Heart left ventricle (tissue), 16 donors: ENCODE measurements around the gene KRT74. TPM values are rescaled to one million over a fixed set of nuclear protein-coding genes. Genes with fewer than 3 reads are reported as not detected.

Experiments used
- ATAC-seq, 4 donors: fragments of 200-7000 bp; cut with Tn5 transposase; one replicate each; pipeline ENCODE4 v1.9.1; 2020 to 2022; ENCODE audit warnings: moderate library complexity in 4 of 4, mild to moderate bottlenecking in 3 of 4, moderate number of reproducible peaks in 1 of 4
- DNase-seq, 5 donors: peaks; one replicate each; pipeline ENCODE4 v3.0.0-alpha.2; 2020
- H3K27ac ChIP-seq, 12 donors: fragments of 200-600 bp; sonication (generic) in 4 of 12; one replicate each; pipeline versions ENCODE4 v1.5.0 to v1.8.0; 2016 to 2022; ENCODE audit warnings: mild to moderate bottlenecking in 2 of 12
- H3K27me3 ChIP-seq, 9 donors: fragments of 200-600 bp; sonication (generic) in 2 of 9; one replicate each; pipeline versions ENCODE4 v1.5.1 to v1.8.0; 2016 to 2022; ENCODE audit warnings: mild to moderate bottlenecking in 3 of 9
- H3K36me3 ChIP-seq, 9 donors: fragments of 200-600 bp; sonication (generic) in 2 of 9; one replicate each; pipeline versions ENCODE4 v1.5.0 to v1.8.0; 2018 to 2022; ENCODE audit warnings: mild to moderate bottlenecking in 2 of 9
- H3K4me1 ChIP-seq, 12 donors: fragments of 200-600 bp; sonication (generic) in 4 of 12; one replicate each; pipeline versions ENCODE4 v1.5.0 to v1.8.0; 2016 to 2022; ENCODE audit warnings: mild to moderate bottlenecking in 3 of 12
- H3K4me3 ChIP-seq, 12 donors: fragments of 200-600 bp; sonication (generic) in 4 of 12; one replicate each; pipeline versions ENCODE4 v1.5.0 to v1.8.0; 2017 to 2022; ENCODE audit warnings: mild to moderate bottlenecking in 9 of 12, moderate library complexity in 4 of 12
- H3K9me3 ChIP-seq, 12 donors: fragments of 200-600 bp; sonication (generic) in 4 of 12; one replicate each; pipeline versions ENCODE4 v1.5.0 to v1.8.0; 2016 to 2022; ENCODE audit warnings: mild to moderate bottlenecking in 1 of 12
- CTCF ChIP-seq, 12 donors: fragments of 200-600 bp; sonication (generic) in 4 of 12; IDR thresholded peaks; one replicate each; pipeline versions ENCODE4 v1.5.0 to v1.8.0; 2018 to 2022; ENCODE audit warnings: antibody characterized with exemption in 12 of 12, mild to moderate bottlenecking in 5 of 12
- POLR2A ChIP-seq, 2 donors: fragments of 450-650 bp; IDR thresholded peaks; one replicate each; pipeline ENCODE4 v1.6.1; 2017; ENCODE audit warnings: antibody characterized with exemption in 2 of 2, mild to moderate bottlenecking in 2 of 2, moderate library complexity in 2 of 2
- WGBS, 4 donors: extraction: QIAGEN DNeasy Blood & Tissue Kit in 2 of 4; methylation state at CpG; one replicate each; pipeline versions ENCODE4 v1.1.5 to v1.1.7; 2013 to 2018; 5-methylcytosine and 5-hydroxymethylcytosine counted together
- intact Hi-C, 10 donors: fragments of 100-400 bp; cut with DNase I; formaldehyde crosslinking; loops; one replicate each; pipeline versions ENCODE4 v1.11.1 to v1.14.2; 2022
- polyA plus RNA-seq, 2 donors: library from polyadenylated mRNA; stranded (reverse); fragments of 200-250 nt; gene quantifications; one replicate each; pipeline ENCODE4 v1.2.3, GENCODE V29; 2013
- total RNA-seq, 9 donors: library from RNA; depleted of rRNA in 2 of 9; stranded (reverse); fragments of >200 nt in 2 of 9; fragmentation: NEBNext Ultra II Directional in 3 of 9; extraction: Animal tissue kit (Norgen Biotek cat#: 25700) in 3 of 9; gene quantifications; one replicate each; pipeline versions ENCODE4 v1.1.0 to v1.2.4, GENCODE V29; 2016 to 2023
- donor health status: ischemic (EF 13 %, LVEDD 7.1; RV severe dilation, severe dysfunction).
- donor health status: healthy with polysubstance abuse.
- donor health status: DM: no; HTN: yes; CAD: no.
- donor health status: DM: no; HTN: no; CAD: no.
- donor health status: ischemic (EF 25% LVEDD 6.9; RV normal size, moderate dysfunction).
- donor health status: ischemic (EF 25% LVEDD 5.7; RV mildly dilated, moderate dysfunction).
- donor health status: healthy.
- donor health status: DM: yes; HTN: yes; CAD: no.
- donor health status: ischemic (EF 35%, LVEDD 5.7; RV mildly dilated, moderate dysfunction).
- donor health status: nonischemic (EF 11% LVEDD 7.7; RV severe dilation, severe dysfunction).
- donor health status: DM: yes; HTN: yes; CAD: no.
- donor health status: PGD.
- donor health status: ischemic (EF 29% LVEDD 5.4; RV normal size, mild dysfunction).
- donor health status: nonischemic (EF 23%, LVEDD 6.1; RV moderate dilation, normal function).

Gene KRT74
- total and polyA plus RNA-seq, 11 donors = not detected

GRCh38 chr12:52555577-52555976 lies 18.1 kb downstream of the KRT74 start:
- Histone ChIP-seq H3K9me3 (no peaks in the 10 kb centered on the region), H3K36me3 (no peaks in the 10 kb centered on the region), H3K4me3 (no peak overlapping the region), H3K27ac (no peak overlapping the region), H3K27me3 (peaks cover 0 to 12% (median 0%) of the 10 kb centered on the region in 9 donors), H3K4me1 (peaks cover 0 to 14% (median 9%) of the 10 kb centered on the region in 12 donors)
- TF ChIP-seq CTCF (IDR thresholded peaks at IDR 0.05) (no peak), POLR2A (IDR thresholded peaks at IDR 0.05) (no peak)
- DNase-seq = no peak
- intact Hi-C loops = no loop called here
- 72 to 82% (median 78%) methylated on average over 6 of the region's 6 CpGs for WGBS, 4 donors
- ATAC-seq = no peak

DNA sequence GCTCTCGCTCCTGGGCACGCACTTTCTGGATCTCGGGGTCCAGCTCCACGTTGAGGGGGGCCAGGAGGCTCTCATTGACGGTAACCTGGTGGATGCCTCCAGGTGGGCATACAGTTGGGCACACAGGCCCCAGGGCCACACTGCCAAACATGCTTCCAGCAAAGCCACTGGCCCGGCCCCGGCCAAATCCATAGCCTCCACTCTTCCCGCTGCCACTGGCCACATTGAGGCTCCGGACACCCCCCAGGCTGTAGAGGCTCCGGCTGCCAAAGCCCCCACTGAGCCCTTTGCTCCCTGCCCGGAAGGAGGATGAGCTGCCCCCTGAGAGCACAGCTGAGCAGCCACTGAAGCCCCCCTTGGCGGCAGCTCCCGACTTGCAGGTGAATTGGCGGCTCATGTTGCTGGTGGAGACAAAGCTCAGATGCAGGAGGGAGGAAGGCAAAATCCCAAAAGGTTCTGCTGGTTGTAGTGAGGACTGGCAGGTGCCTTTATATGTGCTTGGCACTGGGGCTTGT lies 20.9 kb downstream of the KRT74 start, which contains the start of gene KRT71:
TSS of gene KRT71 (minus strand) at position 465 of the 515 bp plus-strand sequence. CDS start at position 397, 68 bp downstream.
- no peaks in the 10 kb centered on the region for H3K36me3 ChIP-seq
- H3K27me3 ChIP-seq = peaks cover 0 to 6% (median 0%) of the 10 kb centered on the region in 9 donors
- no peak within 1 kb of the TSS for H3K4me3 ChIP-seq
- H3K4me1 ChIP-seq = peaks cover 0 to 14% (median 9%) of the 10 kb centered on the region in 12 donors
- no peak within 1 kb of the TSS for H3K27ac ChIP-seq
- H3K9me3 ChIP-seq = no peaks in the 10 kb centered on the region
- DNase-seq (no peak), ATAC-seq (no peak)
- TF ChIP-seq POLR2A (IDR thresholded peaks at IDR 0.05) (no peak), CTCF (IDR thresholded peaks at IDR 0.05) (no peak)
- intact Hi-C loops = no loop called here
- 87 to 98% (median 91%) methylated on average over 14 of the region's 14 CpGs for WGBS, 4 donors

DNA sequence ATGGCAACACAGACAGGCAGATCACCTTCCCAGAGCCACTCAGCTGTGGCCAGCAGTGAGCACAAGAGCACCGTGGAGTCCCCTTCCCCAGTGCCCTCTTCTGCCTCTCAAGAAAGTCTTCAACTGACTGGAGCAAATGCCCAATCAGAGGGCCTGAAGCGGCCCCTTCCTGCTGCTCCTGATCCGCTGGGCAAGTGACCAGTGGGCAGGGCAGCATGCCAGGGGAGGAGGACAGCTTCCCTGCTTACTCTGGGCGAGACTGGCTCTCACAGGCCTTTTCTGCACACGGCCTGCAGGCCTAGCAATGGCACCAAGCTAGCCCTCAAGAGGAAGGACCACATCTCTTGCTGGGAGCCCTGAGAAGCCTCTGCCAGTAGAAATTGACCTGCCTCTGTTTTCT lies 21.6 kb downstream of the KRT74 start:
- TF ChIP-seq CTCF (IDR thresholded peaks at IDR 0.05) (no peak), POLR2A (IDR thresholded peaks at IDR 0.05) (no peak)
- H3K27ac ChIP-seq = no peak overlapping the region
- H3K27me3 ChIP-seq = peaks cover 0 to 2% (median 0%) of the 10 kb centered on the region in 9 donors
- no peak overlapping the region for H3K4me3 ChIP-seq
- H3K36me3 ChIP-seq = no peaks in the 10 kb centered on the region
- ATAC-seq (no peak), DNase-seq (no peak)
- WGBS, 4 donors = 74 to 82% (median 81%) methylated on average over 4 to 5 of the region's 5 CpGs
- no peaks in the 10 kb centered on the region for H3K9me3 ChIP-seq
- intact Hi-C loops = no loop called here
- H3K4me1 ChIP-seq = peaks cover 0 to 14% (median 9%) of the 10 kb centered on the region in 12 donors

DNA sequence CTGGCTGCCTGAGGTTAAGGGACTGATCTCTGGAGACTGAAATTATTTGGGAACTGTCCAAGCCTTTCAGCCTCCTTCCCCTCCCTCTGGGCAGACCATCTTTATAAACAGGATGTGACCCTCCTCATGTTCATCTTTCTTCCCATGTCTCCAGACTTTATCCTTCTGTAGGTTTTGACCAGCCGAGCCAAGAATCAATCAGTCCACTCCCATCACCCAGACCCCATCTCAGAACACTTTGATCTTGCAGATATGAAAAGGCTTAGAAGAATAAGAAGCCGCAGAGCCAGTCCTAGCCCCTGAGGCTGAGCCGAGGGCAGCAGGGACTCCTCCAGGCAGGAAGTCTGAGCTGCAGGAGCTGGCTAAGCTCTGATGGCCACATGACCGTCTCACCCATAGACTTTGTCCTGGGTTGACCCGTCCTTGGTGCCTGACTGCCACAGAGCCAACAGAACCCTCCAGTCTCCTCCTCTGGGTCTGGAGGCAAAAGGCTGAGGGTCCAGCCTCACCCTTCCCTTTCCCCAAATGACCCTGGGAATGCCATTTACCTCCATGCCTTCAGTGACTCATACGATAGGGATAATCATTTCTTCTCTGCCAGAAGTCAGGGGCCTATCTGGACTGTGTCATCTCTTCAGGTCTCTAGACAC lies 22.3 kb downstream of the KRT74 start:
- no peak overlapping the region for H3K27ac ChIP-seq
- H3K4me1 ChIP-seq = peaks cover 0 to 14% (median 9%) of the 10 kb centered on the region in 12 donors
- DNase-seq (peak; percentile 25 to 73 (median 40)), ATAC-seq (peak; percentile 59 to 85 (median 78))
- TF ChIP-seq CTCF (IDR thresholded peaks at IDR 0.05) = no peak
- no peak for TF ChIP-seq POLR2A (IDR thresholded peaks at IDR 0.05)
- H3K36me3 ChIP-seq = no peaks in the 10 kb centered on the region
- H3K27me3 ChIP-seq = peaks cover 0 to 5% (median 0%) of the 10 kb centered on the region in 9 donors
- WGBS, 4 donors = 17 to 37% (median 24%) methylated on average over 5 to 6 of the region's 6 CpGs
- no peaks in the 10 kb centered on the region for H3K9me3 ChIP-seq
- H3K4me3 ChIP-seq = no peak overlapping the region
- intact Hi-C loops = no loop called here
